Measurements from ENCODE around the gene SMYD3.

SMYD3 gene

DNA sequence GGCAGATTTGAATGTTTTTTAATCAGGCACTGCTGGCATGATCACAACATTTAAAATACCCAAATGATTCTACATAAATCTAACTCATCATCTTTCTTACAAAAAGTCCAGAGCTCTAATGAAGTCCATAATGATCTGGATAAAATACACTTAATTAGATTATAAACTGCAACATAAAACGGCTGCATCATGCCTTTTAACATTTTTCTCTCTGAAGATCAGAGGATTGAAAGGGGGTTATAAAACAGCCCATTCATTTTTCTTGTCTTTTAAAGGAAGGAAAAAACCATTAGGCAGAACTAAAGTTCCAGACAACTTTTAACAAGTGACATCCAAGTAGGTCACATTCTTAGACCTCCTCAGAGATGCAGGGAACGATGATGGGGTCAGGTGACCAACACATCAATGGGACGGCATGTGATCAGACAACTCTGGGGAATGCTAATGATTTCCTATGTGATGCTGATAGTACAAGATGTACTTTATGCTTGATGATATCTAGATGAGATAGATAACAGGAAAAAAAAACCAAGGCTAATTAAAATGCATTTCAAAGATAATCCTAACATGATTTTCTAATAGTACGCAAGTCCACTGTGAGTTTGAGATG, 455.1 kb downstream of the SMYD3 start:
- DNase-seq = no peak

DNA sequence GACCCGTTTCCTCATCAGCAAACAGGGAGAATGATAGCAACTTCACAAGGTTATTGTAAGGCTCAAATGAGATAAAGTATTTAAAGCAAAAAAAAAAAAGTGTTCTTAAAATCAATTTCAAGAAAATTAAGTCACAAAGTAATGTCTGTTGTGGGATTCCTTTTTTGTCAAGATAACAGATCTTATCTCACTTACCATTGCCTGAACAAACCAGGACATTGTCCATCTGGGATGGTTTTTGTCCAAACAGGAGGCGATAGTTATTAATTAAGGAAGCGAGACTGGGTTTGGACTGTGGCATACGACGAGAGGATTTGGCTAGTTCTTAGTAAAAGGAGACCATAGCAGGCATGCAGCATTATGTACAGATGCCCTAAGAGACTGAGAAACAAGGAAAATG, 458.4 kb downstream of the SMYD3 start:
- DNase-seq = no peak

DNA sequence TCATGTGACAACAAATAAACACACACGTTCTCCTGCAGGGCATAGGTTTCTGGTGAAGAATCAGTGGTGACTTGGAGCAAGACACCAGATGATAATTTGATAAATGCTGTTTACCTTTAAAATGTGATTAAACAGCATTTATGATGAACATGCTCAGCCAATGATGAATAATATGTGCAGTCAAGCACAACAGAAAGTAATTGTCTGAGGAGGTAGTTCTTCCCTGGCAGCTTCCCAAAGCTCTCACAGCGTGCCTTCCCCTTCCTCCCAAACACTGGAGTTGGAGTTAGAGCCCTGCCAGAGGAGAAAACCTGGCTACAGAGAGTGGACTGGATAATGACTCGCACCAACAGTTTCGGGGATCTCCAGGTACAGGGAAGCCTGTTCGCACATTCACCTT, 463.5 kb downstream of the SMYD3 start:
- DNase-seq = no peak

DNA sequence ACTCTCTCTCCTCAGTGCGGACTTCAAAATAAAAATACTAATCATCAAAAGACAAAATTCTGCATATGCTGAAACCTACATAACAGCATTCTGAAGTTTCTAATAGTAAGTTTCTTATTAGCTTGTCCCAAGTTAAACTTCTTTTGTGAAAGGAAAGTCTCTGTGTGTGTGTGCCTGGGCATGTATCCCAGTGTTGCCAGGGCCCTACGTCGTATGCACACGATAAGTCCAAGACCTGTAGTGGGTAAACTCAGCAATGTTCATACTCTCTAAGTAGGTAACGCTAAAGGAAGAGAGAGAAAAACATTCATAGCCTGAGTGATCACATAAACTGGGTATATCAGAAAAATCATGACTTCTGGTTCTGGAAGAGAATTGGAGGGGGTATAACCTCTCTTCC, 465.7 kb downstream of the SMYD3 start:
- DNase-seq = no peak

DNA sequence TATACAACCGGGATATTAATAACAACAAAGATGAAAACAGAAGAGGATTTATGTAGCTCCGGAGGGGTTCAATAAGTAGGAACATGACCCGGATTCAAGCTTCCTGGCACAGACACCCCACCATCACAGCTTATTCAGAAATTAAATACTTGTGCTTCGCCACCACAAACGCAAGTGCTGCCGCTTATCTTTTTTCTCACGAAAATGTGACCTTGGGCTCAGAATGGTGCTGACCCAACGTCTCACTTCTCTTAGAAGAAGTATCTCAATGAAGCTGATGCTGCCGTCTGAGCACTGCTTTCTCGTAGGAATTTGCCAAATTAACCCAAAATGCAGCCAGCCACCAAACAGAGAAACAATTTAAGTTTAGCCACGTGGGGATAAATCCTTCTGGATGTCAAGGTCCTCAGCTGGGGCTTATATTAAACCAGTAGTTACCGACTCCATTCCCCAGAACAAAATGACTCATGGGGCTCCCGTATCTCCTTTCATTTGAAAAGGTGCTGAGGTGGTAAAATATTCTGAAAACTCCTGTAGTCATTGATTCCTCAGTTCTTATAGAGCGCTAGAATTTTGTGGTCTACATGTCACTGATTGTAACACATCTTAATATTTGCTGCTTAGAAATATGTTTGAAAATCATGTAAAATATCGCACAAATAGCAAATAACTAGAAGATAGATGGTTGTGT, 466.7 kb downstream of the SMYD3 start:
- DNase-seq = no peak

DNA sequence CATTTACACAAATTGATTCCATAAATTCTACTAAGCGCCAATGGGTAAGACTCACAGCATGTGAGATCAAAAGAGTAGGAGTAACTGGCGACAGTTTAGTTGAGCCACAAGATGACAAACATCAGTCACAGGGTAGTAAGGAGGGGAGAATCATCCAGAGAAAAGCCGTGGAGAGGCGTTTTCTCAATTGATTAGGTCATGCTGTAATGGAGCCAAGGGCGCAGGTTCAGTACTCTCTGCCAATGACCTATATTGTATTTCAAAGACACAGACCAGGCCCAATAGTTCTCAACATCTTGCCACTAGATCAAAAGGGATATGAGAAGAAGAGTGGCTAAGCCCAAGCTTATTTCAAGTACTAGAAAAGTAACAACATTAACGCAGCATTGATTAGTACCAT, 467.5 kb downstream of the SMYD3 start:
- DNase-seq = no peak

DNA sequence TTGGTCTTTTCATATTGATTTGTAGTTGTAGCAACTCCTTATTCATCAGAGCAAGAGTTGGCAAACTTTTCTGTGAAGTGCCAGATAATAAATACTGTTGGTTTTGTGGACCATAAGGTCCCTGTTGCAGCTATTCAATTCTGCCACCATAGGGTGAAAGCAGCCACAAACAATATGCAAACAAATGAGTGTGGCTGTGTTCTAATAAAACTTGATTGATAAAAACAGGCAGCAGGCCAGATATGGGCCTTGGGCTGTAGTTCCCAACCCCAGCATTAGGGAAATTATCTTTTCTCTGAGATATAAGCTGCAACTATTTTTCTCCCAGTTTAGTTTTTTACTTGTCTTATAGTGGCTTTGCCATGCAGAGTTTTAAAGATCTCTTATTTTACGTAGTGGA, 469.2 kb downstream of the SMYD3 start:
- no peak for DNase-seq

DNA sequence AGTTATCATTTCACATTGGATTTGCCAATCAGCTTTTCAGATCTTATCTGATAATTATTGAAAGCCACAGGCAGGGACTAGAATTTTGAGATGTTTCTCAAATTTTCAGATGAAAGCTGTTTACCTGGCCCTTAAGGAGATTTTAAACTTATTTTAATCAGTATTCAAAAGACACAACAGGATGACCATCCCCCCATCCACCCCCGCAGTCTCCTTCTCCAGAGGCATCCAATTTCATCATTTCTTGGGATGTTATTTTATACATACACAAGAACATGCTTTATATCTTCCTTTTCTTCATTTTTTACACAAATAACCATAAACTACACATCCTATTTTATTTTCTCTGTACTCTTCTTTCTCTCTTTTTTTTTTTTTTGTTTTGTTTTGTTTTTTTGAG, 470.9 kb downstream of the SMYD3 start:
- no peak for DNase-seq

DNA sequence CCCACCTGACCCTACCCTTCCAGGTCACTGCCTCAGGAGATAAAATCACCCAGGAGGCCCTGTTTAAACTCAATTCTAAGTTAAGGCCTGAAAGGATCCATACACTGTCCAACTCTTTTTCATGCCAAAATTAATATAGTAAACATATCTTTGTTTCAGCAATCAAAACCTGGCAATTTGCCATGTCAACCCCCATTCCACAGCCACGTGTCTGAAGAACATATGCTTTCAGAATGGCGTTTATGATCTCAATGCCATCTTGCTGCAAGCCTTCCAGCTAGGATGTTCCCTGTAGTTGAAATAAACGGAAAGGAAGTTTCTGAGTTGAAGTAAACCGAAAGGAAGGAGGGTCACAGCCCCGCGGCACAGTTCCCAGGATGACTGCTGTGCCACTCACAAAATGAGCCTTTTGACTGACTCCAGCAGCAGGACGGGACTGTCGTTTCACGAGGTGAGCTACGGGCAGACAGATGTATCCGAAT, 472.0 kb downstream of the SMYD3 start:
- no peak for DNase-seq

DNA sequence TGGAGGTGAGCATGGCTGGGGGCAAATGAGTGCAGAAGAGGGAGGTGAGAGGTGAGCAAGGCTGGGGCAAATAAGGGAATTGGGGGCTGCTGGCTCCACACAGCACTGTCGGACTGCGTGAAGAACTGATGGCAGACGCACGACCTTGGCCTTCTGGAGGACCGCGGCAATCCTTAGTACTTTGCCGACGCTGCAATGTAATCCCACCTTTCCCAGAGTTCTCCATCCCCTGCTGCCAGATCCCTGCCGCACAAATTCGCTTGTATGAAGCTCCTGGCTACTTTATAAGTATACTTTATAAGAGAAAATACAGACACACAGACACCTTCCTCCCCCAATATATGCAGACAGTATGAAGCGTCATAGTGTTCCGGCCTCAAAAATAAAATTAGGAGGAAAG, 472.4 kb downstream of the SMYD3 start:
- no peak for DNase-seq

DNA sequence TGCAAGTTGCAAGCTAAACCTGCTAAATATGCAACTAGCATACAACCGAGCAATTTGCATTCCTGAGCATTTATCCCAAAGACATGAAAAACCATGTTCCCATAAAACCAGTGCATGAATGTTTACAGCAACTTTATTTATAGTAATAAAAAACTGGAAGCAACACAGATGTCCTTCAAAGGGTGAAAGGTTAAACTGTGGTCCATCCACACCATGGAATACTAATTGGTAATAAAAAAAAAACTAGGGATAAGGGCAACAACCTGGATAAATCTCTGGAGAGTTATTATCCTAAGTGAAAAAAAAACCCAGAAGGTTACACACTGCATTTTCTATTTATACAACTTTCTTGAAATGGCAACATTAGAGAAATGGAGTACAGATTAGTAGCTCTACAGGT, 474.1 kb downstream of the SMYD3 start:
- DNase-seq = no peak

DNA sequence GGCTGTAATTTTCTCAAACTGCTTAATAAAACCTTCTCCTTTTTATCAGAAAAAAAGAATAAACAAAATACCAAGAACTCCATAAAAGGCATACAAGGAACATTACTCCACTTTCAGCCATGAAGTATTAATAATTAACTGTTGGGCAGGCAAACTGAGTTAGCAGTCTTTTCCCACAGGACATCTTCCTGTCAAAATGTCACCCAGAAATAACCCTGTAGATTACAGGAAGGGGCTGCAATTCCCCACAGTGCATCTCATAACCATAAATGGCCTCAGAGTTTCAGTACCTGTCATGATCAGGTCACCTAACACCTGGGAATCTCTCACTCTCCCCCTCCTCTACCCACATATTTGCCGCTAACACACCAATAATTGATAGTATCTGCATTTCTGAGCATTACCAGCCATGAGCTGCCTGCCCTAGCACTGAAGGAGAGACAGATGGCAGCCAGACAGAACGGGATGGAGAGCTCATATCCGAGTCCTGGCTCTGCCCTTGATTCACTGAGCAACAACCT, 475.0 kb downstream of the SMYD3 start:
- no peak for DNase-seq

DNA sequence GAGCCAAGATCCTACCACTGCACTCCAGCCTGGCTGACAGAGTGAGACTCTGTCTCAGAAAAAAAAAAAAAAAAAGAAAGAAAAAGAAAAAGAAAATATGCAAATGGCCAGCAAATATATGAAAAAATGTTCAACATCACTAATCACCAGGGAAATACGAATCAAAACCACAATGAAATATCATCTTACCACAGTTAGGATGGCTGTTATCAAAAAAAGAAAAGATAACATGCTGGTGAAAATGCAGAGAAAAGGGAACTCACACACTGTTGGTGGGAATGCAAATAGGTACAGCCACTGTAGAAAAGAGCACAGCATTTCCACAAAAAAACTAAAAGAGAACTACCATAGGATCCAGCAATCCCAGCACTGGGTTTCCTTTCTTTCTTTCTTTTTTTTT, 477.5 kb downstream of the SMYD3 start:
- no peak for DNase-seq

DNA sequence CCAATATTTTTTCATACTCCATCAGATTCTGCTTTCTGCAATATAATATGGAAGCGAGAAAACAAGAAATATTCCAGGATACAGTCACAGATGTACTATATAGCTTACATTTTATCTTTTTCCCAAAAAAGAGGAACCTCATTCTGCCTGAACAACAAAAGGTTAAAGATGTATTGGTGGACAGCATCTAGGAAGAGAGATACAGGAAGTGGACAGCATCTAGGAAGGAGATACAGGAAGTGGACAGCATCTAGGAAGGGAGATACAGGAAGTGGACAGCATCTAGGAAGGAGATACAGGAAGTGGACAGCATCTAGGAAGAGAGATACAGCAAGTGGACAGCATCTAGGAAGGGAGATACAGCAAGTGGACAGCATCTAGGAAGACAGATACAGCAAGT, 483.0 kb downstream of the SMYD3 start:
- DNase-seq = peak; percentile 38

DNA sequence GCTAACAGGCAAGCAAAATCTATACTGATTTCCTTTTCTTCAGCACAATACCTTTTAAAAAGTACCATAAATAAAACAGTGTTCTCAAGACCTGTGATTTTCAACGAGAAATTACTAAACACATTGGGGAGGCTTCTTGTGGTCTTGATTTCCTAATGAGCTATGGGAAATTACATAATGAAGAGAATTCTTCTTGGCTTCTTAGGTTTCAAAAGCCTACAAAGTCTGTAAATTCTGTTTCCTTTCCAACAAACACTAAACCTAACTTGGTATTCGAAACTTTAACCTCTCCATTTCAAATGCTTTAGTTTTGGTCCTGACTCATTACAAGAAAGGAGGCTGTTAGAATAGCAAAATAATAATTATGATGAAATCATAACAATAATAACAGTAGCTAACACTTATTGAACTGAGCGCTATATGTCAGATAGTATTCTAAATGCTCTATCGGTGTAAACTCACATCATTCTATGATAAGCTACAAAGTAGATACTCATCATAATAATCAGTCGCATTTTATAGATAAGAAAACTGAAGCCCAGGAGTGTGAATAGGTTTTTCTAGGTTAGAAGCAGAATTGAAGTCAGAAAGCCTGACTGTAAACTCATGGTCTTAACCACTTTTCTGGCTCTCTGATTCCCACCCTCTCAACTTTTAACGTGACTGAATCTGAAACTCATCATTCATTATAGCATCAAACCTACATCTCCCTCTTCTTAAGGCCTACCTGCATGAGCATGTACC, 486.7 kb downstream of the SMYD3 start:
- peak; percentile 36 for DNase-seq

DNA sequence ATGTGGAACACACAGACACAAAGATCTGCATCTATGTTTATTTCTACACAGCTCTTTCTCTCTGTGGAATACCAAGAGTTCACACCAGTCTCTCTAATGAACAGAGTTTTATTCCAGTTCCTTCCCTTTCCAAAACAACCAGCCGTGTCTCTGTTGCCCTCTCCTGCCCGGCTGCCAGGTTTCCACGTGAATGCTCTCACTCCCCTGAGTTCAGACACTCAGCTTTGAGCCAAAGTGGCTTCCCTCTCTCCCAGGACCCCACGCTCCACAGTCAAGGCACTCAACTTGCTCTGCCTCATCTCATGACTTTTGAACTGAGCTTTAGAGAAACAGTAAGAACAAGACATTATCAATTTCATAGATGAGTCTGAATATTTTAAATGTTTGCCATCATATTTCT, 488.9 kb downstream of the SMYD3 start:
- DNase-seq = no peak

DNA sequence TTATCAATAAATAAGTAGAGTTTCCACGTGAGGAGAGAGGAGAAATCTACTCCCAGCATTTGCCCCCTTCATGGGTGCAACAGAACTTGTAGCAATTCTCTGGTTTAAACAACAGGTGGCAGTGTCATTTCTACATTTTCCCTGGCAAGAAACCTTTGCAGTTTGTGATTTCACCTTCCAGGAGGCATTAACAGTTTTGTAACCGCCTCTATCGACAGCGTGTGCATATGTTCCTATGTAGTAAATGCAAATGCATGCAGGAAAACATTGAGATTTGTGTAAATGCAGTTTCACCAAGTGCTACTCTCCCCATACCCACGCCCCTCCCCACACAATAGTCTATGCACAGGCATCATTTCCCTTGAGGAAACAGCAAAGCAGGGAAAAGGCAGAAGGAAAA, 494.7 kb downstream of the SMYD3 start:
- DNase-seq = peak; percentile 30

DNA sequence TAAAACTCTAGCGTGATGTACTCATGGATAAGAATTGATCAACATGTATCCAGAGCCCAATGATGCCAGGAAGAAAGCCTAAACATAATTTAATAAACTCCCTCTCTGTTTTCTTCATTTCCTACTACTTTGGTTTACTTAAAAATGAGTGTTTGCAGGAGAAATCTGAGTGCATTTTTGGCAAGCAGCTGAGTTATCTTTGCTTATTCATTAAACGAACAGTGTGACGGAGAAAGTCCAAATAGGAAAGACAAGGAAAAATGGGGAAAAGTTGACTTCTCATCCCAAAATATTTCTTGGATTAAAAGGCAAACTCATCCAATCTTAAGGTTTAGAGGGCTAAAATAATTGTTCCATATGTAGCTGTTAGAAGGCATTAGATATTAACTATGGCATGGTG, 496.7 kb downstream of the SMYD3 start:
- no peak for DNase-seq

DNA sequence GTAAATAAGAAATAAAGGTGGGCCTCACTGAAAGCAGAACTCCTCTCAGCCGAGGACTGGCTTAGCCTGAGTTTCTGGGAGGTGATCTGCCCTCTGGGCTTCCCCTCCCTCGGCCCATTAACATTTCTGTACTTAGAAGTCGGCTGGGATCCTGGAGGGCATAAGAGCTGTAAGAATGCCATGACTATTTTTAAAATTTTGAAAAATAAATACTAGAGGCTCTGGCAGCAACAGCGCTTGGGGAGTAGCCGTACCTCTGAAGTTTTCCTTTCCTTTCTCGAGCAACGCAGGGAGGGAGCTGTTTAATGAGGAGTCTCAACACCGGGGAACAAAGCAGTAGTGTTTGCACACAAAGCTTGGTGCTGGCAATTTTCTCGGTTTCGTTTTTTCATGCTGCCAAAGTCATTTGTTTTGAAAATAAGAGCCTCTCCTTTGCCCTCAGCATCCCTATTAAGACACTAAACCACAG, 498.7 kb downstream of the SMYD3 start:
- DNase-seq = no peak

DNA sequence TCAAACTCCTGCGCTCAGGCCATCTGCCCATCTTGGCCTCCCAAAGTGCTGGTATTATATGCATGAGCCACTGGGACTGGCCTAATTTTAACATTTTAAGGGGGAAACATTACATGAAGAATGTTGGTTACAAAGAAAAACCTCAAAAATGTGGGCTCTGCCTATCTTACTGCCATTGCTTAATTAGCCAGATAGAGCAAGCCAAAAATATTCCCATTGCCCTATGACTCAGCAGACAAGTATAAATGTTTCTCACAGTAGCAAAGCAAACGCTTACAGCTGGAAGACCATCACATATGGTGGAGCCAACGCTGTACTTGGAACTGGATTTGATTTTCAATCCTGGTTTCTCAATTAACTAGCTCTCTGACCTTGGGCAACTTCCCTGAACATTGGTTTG, 502.0 kb downstream of the SMYD3 start:
- DNase-seq = peak; percentile 84

DNA sequence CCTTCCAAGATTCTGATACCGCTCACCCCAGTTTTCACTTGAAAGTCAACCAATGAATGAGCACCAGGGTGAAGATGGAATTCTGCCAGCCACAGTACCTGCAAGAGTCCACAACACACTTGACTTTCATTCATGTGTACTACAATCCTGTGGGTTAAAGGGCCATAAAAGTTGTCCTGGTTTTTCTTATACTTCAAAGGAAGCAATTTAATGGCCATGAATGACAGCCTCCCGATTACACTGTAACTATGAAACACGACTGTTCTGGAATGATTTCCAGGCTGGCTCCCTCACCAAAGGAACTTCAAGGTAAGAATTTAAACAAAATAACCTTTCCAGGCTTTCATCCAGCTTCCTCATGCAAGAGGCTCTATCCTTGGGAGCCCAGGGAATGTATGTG, 502.8 kb downstream of the SMYD3 start:
- DNase-seq = no peak

DNA sequence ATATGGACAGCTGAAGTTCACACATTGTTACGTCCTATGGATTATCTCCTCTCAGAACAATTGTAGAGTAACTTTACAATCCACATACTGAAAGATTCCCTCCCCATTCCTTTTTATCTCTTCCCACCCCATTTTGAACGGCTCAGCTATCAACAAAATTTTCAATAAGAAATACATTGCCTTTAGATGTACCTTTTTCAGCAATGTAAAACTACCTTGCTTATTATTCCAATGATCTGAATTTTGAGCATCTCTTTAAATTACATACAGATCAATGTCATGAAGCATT, 503.7 kb downstream of the SMYD3 start:
- no peak for DNase-seq

DNA sequence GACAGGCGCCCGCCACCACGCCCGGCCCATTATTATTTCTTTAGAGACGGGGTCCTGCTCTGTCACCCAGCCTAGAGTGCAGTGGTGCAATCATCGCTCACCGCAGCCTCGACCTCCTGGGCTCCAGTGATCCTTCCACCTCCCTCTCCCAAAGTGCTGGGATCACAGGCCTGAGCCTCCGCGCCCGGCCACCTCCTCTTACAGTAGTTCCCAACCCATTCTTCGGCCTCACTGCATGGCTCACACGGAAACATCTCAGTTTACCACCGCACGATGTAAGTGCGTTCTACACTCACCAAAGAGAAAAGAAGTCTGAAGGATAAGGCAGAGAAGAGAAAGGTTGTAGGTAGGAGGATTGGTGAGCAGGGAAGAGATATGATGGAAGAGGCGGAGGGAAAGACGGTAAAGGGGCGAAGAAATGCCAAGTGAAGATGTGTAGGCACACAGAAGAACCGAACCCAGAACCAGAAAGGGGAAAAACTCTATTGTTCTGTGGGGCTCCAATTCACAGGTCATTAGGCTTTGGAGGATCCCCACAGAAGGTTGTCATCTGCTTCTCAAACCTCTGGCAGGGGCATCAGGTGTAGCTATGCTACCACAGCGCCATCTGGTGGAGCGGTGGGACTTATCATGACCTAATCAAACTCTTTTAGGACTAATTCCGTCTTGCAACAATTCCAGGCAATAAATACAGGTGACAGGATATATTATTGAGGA, 504.2 kb downstream of the SMYD3 start:
- peak; percentile 43 for DNase-seq

DNA sequence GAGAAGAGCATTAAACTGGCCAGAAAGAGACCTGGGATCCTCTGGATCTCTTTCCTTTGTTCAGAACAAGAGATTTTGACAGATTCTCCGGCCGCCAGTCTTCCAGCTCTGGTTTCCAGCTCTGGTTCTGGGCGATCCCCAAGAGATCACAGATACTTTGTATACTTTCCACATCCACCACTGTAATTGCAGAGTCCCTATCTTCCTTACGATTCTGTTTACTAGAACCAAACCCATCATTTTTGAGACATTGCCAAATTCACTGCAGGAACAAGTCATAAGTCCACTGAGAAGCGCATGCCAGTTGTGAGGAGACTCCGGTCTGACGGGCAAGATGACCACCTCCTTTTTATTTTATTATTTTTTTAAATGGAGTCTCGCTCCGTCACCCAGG, 505.2 kb downstream of the SMYD3 start:
- no peak for DNase-seq

All from MV-4-11 (cell line).